ENCODE measurements around the gene SDK2.

SDK2 gene, protein sequence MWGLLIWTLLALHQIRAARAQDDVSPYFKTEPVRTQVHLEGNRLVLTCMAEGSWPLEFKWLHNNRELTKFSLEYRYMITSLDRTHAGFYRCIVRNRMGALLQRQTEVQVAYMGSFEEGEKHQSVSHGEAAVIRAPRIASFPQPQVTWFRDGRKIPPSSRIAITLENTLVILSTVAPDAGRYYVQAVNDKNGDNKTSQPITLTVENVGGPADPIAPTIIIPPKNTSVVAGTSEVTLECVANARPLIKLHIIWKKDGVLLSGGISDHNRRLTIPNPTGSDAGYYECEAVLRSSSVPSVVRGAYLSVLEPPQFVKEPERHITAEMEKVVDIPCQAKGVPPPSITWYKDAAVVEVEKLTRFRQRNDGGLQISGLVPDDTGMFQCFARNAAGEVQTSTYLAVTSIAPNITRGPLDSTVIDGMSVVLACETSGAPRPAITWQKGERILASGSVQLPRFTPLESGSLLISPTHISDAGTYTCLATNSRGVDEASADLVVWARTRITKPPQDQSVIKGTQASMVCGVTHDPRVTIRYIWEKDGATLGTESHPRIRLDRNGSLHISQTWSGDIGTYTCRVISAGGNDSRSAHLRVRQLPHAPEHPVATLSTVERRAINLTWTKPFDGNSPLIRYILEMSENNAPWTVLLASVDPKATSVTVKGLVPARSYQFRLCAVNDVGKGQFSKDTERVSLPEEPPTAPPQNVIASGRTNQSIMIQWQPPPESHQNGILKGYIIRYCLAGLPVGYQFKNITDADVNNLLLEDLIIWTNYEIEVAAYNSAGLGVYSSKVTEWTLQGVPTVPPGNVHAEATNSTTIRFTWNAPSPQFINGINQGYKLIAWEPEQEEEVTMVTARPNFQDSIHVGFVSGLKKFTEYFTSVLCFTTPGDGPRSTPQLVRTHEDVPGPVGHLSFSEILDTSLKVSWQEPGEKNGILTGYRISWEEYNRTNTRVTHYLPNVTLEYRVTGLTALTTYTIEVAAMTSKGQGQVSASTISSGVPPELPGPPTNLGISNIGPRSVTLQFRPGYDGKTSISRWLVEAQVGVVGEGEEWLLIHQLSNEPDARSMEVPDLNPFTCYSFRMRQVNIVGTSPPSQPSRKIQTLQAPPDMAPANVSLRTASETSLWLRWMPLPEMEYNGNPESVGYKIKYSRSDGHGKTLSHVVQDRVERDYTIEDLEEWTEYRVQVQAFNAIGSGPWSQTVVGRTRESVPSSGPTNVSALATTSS (N-terminal part only)

DNA sequence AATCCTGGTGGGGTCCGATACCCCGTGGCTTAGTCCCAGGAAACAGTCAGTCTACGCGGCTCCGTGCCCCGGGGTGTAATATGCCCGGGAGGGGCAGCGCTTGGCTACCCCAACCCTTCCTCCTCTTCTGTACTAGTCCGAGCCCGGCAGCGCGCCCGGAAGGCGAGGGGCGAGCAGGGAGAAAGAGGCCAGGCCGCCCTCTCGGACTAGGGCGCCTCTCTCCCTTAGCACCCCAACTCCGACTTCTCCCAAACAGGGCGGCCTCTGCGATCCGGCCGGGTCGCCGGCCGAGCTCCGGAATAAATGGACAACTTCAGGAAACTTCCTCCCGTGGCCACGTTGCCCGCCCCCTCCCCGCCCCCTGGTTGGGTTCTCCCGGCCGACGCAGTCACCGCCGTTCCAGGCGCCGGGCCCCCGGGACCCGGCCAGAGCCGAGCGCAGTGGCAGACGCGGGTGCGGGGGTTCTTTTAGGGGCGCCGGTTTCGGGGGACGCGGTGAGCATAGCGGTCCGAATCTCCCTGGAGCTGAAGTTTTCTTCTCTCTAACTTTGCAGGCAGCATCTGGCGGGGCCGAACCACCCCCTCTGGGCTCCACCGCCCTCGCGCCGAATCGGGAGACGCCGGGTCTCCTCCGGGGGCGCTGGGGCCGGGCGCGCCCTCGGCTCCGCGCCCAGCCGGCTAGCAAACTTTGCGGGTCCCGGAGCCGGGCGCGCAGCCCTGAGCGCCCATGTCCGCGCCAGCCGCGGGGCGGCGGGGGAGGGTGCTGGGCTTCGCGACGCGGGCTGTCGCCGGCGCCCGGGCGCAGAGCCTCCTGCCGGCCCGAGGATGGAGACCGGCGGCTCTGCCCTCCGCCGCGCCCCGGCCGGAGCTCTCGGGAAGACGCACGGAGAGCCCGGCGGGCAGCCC is at the start of gene SDK2:
Gene SDK2, minus strand, starts transcription at position 301 of the 905 bp plus-strand sequence. CDS start 357 bp downstream, outside the sequence.
- DNase-seq: no peak

DNA sequence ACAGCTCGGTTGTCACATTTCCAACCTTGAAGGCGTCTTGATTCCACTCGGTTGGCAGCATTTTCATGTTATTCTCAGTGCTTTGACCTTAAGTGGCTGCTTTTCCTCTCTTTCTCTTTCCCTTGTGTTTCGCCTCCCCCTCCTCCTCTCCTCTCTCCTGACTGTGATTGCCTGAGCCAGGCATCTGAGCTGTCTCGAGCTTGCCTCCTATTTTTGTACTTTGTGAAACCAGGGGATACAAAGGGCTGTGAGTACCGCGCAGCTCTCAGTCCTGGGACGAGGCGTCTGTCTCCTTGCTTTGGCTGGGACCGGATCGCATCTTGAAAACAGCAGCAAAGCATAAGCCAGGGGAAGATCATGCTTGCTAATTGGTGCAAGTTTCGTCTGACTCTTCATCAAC is 48.8 kb upstream of the SDK2 start:
- no peak for DNase-seq

DNA sequence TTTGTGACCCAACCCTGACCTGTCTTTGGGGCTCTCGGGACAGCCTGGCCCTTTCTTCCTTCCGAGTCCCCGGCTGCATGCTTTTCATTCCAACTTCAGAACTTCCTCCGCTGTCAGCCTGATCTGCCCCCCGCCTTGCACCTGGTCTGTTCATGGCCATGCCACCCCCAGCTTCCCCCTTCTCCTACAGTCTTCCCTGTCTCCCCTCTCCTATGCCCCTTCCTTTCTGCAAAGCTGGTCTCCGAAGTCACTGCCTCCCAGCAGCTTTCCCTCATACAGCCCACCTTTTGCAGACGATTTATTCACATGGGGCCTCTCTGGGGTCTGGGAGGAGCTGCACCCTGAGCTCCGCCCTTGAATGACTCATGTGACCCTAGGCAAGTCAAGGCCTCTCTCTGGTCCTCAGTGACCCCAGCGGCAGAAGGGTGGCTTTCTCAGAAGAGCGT is 47.1 kb upstream of the SDK2 start:
- no peak for DNase-seq

DNA sequence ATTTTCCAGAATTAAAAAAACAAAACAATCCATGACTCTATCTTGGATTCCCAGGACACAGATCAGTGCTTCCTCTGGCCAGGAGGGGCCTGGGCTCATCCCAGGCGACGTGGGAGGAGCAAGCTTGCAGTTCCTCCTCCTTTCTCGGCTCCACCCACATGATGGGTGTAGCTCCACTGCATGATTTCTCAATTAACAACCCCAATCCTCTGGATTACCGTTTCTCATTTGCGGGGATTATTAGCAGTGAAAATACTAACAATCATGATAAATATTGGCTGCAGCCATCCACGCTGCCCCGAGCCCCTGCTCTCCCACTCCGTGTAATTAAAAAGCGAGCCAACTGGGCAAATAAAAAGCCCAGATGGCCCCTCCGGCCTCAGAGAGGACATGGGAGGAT is 46.4 kb upstream of the SDK2 start:
- DNase-seq: no peak

DNA sequence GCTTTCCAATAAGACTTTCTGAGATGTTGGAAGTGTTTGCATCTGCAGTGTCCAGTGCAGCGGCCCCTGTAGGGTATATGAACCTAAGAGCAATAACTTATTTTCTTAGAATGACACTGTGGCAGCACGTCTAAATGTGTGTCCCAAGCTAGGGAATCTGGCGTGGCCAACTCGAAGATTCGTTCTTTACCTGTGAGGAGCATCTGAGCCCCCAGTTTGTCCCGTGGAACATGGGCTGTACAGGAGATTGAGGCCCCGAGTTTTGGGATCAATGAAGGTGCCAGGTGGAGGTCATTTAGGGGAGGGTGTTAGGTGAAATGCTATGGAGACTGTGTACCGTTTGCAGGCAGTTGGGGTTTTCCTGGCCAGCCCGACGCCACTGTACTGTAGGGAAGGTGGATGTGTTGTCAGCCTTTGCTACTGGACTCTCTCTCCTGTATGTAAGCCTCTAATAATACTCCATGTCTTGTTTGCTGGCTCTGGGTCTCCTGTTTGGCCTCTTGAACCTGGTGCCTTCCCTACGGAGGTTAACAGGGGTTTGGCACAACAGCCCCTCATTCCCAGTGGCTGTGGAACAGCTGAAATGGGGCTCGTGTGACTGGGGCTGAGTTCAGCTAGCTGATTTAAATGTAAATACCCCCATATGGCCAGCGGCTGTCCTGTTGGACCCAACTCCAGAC is 45.5 kb upstream of the SDK2 start:
- DNase-seq: no peak

DNA sequence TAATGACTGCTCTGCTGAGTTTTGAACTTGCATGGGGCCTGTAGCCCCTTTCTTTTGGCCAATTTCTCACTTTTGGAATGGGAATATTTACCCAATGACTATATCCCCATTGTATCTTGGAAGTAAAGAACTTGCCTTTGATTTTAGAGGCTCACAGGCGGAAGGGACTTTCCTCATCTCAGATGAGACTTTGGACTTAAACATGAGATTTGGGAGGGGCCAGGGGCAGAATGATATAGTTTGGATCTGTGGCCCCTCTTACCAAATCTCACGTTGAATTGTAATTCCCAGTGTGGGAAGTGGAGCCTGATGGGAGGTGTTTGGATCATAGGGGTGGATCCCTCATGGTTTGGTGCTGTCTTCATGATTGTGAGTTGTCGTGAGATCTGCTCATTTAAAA is 42.7 kb upstream of the SDK2 start:
- DNase-seq: no peak

DNA sequence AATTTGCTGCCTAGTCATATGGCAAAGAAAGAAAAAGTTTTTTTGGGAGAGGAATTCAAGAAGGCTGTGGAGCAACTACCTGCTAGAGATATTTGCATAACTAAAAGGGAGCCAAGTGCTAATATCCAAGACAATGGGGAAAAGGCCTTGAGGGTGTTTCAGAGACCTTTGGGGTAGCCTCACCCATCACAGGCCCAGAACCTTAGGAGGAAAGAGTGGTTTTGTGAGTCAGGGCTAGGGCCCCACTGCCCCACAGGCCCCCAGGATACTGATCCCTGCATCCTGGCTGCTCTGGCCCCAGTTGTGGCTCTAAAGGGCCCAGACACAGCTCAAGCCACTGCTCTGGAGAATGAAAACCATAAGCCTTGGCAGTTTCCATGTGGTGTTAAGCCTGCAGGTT is 41.9 kb upstream of the SDK2 start:
- DNase-seq: no peak

DNA sequence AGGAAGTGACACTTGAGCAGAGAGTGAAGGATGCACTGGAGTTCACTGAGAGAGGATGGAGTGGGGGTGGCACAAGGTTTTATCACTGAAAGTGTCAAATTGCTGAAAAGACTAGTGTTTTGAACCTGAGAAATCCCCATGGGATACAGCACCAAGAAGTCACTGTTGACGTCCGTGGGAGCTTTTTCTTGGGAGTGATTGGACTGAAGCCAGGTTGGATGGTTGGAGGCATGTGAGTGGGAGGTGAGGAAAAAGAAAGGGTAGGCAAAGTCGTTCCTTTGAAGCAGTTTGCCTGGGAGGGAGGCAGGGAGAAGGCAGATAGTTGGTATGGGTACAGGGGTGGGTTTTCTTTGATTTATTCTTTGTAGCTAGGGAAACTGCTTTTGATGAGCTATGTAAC is 39.9 kb upstream of the SDK2 start:
- DNase-seq: no peak

DNA sequence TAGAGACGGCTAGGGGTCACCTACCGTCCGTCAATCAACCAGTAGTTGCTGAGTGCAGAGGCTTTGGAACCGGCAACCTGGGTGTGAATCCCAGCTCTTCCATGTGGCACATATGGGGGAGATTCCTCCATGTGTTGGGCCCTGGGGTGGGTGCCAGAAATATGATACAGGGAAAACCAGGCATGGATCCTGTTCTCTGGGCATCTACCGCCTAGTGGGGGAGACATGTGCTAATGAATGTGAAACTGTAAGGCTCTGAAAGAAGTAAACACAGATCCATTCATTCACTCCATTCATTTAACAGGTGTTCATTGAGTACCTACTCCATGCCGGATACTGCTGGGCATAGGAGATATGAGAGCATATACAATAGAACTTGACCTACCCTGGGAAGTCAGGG is 39.5 kb upstream of the SDK2 start:
- DNase-seq: no peak

DNA sequence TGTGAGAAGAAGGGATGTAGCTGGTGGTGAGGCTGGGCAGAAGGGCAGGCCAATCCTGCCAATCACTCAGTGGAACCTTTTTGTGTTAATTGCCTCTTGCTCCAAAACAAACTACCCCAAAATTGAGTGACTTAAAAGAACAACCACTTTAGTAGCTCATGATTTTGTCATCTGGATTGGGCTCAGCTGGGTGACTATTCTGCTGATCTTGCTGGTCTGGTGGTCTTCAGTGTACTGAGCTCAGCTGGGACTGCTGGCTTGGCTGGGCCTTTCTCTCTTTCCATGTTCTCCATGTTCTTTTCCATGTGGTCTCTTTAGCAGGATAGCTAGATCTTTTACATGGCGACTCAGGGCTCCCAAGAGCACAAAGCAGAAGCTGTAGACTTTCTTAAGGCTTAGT is 37.7 kb upstream of the SDK2 start:
- DNase-seq: no peak

DNA sequence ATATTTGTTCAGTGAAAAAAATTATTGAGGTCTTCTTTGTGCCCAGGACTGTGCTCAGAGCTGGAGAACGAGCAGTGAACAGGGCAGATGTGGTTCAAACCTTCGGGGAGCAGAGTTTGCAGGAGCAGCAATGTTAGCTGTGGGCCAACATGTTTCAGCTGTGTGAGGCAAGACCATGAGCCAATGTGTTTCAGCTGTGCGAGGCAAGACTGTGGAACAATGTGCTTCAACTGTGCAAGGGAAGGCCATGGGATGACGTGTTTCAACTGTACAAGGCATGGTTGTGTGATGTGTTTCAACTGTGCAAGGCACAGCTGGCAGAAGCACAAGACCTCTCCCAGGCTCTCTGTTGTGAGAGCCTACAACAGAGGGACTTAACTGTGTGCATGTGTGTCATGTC is 35.2 kb upstream of the SDK2 start:
- no peak for DNase-seq

DNA sequence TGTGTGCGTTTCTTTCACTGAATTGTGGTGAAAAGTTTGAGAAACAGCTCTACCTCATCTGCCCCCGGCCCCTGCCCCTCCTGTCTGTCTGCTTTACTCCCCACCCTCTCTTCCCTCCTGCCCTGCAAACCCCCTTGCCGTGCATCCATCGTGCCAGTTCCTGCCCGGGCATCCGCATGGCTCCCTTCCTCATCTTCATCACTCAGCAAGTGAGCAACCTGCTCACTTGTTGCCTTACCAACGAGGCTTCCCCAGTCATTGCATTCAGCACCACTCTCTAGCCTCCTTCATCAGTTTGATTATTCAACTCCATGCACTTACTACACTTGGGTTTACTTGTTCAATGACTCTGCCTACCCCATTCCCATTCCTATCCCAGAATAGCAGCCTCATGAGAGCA is 34.8 kb upstream of the SDK2 start:
- no peak for DNase-seq

DNA sequence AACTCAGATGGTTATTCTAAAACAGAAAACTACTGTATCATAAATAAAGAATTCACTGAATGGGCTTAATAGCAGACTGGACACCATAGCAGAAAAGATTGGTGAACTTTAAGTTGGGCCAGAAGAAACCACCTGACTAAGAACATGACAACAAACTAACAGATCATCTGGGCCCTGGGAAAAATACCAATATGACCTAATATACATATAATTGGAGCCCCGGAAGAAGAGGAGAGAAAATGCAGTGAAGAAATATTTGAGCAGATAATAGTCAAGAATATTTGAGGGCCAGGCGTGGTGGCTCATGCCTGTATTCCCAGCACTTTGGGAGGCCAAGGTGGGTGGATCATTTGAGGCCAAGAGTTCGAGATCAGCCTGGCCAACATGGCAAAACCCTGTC is 25.5 kb upstream of the SDK2 start:
- DNase-seq: no peak

DNA sequence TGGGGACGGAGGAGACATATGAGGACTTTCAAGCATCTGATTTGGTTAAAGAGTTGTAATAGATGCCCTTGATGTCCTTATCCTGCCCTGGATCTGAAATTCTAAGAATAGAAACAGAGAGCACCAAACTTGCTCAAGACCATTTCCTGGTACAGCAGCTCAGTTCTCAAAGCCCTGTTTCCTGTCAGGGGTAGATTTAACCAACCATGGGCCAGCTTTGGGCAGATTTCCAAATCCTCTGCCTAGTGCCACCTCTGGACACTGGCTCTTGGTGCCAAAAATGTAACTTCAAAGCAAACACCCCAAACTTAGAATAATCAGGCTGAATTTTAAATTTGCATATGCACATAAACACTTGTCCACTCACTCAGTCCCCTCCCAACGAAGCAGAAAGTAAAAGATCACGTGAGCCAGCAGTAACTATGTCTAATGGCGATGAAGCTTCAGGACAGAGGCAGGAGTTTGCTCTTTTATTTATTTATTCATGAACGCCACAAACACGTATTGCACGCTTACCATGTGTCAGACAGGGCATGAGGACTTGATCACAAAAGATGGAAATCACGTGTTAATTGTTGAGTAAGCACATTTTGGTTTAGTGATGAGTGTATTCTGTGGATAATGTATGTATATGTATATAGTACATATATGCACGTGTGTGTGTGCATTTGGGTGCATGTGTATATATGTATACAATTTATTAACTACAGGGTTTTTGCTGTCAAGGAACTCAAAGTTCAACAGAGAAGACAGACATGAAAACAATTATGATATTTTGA is 23.1 kb upstream of the SDK2 start:
- DNase-seq: peak in 1 of 2 donors; percentile 29

DNA sequence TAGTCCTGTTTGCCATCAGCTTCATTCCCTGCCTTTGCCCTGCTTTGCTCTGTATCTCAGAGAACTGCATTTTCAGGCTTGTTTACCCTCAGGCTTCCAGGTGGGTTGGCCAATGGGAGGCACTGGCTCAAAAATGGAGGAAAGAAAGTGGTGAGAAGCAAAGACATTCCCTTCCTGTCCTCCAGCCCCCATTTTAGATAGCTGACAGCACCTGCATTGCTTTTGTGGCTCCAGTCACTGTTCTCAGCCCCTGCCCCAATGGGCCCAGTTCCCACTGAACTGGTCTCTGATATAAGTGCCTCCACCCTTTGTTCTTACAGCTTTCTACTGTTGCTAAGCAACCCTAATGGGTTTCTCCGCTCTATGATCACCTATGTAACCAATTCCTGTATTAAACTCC is 19.4 kb upstream of the SDK2 start:
- DNase-seq: no peak

DNA sequence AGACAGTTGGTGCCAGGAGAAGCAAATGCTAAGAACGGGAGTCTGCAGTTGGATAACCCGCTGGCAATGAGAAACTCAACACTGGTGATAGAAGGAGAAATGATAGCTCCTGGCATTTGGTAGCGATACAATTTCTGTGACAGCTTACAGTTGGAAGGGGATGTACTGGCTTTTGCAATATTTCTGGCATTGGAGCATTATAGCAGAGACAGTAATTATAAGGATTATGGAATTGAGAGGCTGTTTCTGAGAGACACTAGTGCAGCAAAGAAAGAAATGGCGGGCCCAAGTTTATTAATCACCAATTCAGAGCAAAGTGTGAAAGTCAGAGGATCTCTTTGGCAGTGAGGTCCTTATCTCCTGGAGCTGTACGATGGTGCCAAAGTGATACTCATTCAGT is 16.1 kb upstream of the SDK2 start:
- no peak for DNase-seq

DNA sequence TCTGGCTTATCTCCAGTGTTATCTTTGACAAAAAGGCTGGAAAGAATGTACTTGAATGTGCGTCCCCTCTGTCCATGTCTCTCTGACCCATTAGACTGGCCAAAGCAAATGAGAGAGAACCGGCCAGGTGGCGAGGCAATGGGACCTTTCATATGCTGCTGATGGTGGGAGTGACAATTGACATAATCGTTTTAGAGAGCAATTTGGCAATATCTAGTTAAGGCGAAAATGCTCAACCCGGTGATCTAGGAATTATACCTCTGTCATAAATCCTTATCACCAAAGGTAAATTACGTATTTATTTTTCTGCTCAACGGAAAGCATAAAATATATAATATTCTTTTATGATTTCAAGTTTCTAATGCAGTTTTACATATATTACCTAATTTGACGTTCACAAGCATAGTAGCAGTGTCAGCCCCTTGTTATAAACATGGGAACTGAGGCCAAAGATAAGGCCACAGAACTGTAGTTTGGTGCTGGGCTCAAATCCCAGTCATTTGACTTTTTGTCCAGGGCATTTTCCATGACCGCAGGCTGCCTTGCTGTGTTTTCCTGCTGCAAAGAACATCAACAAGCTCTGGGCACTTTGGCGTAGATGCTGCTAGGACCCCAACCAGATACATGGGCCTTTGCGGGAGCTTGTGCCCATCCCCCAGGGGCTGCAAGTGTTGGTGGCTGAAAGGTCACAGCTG is 14.7 kb upstream of the SDK2 start:
- no peak for DNase-seq

DNA sequence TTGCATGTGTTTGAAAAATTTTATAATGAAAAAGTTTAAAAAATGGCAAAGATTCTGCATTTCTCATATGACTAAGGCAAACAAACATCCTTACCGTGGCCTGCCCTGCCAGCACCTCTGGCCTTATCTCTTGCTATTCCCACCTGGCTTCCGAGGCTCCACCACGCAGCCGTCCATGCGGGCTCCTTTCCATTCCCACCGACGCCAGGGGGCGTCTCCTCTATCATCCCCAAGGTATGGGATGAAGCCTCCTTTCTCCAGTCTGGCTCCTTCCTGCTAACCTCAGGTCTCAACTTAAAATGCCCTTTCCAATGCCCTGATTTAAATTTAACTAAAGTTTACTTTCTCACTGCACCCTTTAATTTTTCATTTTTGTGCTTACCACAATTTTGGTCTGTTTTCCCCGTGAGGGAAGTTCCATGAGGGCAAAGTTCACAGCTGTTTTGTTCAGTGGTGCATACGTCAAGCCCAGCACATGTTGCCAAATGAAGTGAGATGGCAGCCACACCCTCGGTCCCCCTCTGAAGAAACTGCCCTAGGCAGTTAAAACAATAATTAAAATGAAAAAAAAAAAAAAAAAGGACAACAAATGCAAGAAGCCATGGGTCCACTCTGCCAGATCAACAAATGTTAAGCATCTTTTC is 13.3 kb upstream of the SDK2 start:
- DNase-seq: peak in 1 of 2 donors; percentile 28

DNA sequence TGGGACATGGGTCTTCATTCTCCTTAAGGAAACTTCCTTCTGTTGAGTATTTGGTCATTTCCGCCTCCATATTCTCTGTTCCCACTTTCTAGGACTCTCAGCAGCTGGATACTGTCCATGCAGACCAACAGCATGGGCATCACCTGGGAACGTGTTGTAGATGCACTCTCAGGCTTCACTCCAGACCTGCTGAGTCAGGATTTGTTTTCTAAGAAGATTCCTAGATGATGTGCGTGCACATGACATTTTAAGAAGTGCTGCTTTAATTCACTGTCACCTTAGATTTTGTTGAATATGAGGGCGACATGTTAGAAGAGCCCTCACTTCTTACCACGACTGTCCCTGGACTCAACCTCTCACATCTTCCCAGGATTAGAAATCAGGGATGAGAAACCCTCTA is 10.0 kb upstream of the SDK2 start:
- no peak for DNase-seq

DNA sequence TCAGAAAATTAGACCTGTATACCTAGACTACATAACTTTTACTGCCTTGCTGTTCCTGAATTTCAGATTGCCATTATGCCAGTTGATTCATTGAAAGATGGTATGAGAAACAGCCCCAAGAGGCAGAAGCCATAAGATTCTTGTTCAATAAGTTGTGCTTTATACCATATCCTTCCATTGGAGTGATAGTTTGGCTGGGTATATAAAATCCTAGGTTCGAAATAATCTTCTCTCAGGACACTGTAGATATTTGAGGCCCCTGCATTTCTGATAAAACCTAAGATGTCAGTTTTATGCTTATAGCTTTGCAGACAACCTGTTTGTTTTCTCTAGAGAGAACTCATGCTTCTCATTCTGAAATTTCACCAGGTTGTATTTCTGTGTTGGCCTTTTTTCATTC is 9.6 kb upstream of the SDK2 start:
- no peak for DNase-seq

All from CD4-positive, alpha-beta T cell treated with Interleukin-4 for 1 hour (primary cell).